Activated CD4-positive, alpha-beta T cell treated with anti-CD3 and anti-CD28 coated beads, Interleukin-2, Interleukin-4, amounts not matched to agents 100 ng/mL and 50 ng/mL, durations not matched to agents 16 hours and 8 hours (primary cell): ENCODE results near the gene MAN1A2.
"Not testable (repeated sequence)": the region's sequence is repeated elsewhere in the genome, so short reads cannot be mapped to it uniquely, and the experiment has no call there.

Experiments used
- DNase-seq: peaks from one replicate; pipeline ENCODE4 v3.0.0-alpha.2; 2020; ENCODE audit warnings: low spot score

MAN1A2 gene

GRCh38 chr1:117367046-117368025 lies at the start of gene MAN1A2:
Gene MAN1A2, plus strand, starts transcription at chr1:117367449. Its CDS starts 735 bp downstream, at chr1:117368184.
- DNase-seq, result peak; percentile 88

GRCh38 chr1:117318011-117318410 lies 49.2 kb upstream of the MAN1A2 start:
- DNase-seq, result no peak

- DNase-seq, result no peak
Observed at GRCh38 chr1:117318426-117318825, 48.8 kb upstream of the MAN1A2 start.

- DNase-seq, result no peak
Observed at GRCh38 chr1:117320515-117320914, 46.7 kb upstream of the MAN1A2 start.

- DNase-seq, result no peak
Observed at GRCh38 chr1:117321680-117322609, 45.3 kb upstream of the MAN1A2 start.

GRCh38 chr1:117324357-117324756 lies 42.9 kb upstream of the MAN1A2 start:
- no peak for DNase-seq

GRCh38 chr1:117326035-117326434 lies 41.2 kb upstream of the MAN1A2 start:
- not testable (repeated sequence) for DNase-seq

GRCh38 chr1:117327011-117327410 lies 40.2 kb upstream of the MAN1A2 start:
- no peak for DNase-seq

- no peak for DNase-seq
Observed at GRCh38 chr1:117335376-117336086, 31.7 kb upstream of the MAN1A2 start.

- DNase-seq, result no peak
Observed at GRCh38 chr1:117336088-117336817, 31.0 kb upstream of the MAN1A2 start.

- DNase-seq, result no peak
Observed at GRCh38 chr1:117339866-117340700, 27.2 kb upstream of the MAN1A2 start.

GRCh38 chr1:117341123-117341522 lies 26.1 kb upstream of the MAN1A2 start:
- DNase-seq, result no peak

- DNase-seq, result no peak
Observed at GRCh38 chr1:117342397-117342796, 24.9 kb upstream of the MAN1A2 start.

- DNase-seq, result no peak
Observed at GRCh38 chr1:117346206-117346928, 20.9 kb upstream of the MAN1A2 start.

- no peak for DNase-seq
Observed at GRCh38 chr1:117347907-117348306, 19.3 kb upstream of the MAN1A2 start.

- DNase-seq, result not testable (repeated sequence)
Observed at GRCh38 chr1:117352695-117353094, 14.6 kb upstream of the MAN1A2 start.

GRCh38 chr1:117357833-117358603 lies 9.2 kb upstream of the MAN1A2 start:
- not testable (repeated sequence) for DNase-seq

GRCh38 chr1:117358604-117358887 lies 8.7 kb upstream of the MAN1A2 start:
- DNase-seq, result not testable (repeated sequence)
